GM19043 (cell line): ENCODE results near the gene CYP46A1.

Experiments
- ATAC-seq: cut with Tn5 transposase; IDR thresholded peaks from one replicate; pipeline ENCODE4 v1.9.1; 2021; ENCODE audit warnings: low read depth; ENCODE audit not compliant: unreplicated experiment

CYP46A1 gene

DNA sequence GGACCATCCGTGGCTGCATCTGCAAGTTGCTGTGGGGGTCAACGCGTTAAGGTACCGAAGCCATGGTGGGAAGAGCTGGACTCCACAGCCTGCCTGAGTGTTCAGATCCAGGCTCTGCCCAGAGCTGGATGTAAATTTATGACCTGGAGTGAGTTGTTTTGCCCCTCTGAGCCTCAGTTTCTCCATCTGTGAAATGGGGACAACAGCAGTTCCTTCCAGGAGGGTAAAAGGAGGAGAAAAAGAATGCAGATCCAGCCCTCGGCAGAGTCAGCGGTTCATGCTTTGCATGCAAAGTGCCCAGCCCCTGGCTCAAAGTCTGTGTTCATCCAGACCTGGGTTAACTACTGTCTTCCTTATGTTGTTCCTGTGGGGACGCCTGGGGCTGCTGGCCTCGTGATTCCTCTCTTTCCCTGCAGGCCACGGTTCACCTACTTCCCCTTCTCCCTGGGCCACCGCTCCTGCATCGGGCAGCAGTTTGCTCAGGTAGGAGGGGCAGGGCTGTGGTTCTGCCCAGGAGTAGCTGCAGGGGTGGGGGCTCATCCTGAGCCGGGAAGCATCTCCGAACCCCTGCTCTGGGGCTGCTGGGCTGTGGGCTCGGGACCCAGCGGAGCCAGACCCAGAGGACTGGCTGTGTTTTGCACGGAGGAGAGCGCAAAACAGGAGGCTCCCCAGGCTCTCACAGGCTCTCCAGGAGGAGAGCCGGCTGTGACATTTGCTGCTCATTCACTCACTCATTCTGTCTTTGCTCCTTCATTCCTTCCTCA lies 41.9 kb downstream of the CYP46A1 start:
- ATAC-seq, result no peak

DNA sequence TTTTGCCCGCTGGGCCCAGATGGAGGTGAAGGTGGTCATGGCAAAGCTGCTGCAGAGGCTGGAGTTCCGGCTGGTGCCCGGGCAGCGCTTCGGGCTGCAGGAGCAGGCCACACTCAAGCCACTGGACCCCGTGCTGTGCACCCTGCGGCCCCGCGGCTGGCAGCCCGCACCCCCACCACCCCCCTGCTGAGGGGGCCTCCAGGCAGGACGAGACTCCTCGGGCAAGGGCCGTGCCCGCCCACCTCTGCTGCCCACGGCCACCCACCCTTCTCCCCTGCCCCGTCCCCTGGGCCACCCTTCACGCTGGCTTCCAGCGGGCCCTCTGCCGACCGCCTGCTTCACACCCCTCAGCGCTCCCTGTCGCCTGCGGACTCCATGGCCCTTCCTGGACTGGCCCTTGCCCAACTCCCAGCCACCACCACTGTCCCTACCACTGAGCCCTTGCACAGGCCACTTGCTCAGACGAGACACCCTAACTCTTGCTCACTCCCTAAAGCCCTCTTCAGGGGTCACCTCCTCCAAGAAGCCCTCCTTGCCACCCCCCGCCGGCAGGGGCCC lies 42.5 kb downstream of the CYP46A1 start:
- no peak for ATAC-seq

DNA sequence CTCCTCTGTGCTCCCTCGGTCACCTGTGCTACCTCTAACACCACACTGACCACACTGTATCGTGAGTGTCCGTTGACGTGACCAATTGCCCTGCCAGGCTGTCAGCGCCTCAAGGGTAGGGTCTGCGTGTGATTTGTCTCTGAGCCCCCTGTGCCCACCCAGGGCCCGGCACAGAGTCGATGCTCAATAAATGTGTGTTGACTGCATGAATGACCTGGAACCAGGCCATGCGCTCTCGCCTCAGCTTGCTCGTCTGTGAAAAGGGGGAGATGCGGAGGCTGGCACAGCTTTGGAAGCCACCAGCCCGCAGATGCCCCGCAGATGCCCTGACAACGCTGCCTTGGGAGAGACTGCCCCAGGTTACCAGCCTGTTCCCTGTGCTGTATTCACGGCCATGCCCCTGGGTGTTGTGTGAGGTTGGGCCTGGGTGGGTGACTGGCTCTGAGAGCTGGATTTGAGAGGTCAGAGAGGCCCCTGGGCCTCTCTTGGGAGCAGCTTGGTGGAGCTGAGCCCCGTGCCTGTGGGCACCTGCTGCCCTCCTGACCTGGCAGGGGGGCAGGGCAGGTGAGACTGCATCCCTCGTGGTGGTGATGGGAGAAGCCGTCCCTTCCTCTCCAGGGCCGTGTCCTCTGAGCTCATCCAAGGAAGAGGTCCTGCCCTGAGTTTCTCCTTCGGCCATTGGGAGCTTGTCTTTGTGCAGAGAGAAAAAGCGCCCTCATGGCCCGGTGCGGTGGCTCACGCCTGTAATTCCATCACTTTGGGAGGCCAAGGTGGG lies 43.2 kb downstream of the CYP46A1 start:
- no peak for ATAC-seq

DNA sequence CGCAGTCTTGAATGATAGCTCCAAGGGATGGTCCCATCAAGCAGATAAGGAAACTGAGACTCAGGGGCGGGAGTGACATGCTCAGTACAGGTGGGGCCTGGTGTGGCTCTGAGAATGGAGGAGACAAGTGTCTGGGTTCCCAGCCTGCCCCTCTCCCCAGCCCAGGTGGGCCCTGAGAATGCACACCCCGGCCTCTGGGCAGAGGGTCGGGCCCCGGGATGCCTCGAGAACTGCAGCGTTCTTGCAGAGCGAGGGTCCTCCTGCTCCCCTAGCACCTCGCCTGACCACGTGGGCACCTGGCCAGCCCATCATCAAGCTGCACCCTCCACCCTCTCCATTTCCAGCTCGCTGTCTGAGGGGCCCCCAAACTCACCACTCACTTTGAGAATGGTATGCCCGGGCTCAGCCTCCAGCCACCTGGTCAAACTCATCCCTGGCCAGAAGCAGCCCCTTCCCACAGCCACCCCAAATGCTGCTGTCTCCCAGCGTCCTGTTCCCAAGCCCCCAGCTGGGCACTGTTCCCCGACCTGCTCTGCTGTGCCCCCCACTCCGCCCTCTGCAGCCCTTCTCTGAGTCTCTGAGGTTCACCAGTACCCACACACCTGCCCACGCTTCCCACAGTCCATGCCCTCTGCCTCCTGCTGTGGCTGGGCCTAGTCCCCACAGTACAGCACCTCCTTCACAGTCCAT lies 44.3 kb downstream of the CYP46A1 start:
- no peak for ATAC-seq

DNA sequence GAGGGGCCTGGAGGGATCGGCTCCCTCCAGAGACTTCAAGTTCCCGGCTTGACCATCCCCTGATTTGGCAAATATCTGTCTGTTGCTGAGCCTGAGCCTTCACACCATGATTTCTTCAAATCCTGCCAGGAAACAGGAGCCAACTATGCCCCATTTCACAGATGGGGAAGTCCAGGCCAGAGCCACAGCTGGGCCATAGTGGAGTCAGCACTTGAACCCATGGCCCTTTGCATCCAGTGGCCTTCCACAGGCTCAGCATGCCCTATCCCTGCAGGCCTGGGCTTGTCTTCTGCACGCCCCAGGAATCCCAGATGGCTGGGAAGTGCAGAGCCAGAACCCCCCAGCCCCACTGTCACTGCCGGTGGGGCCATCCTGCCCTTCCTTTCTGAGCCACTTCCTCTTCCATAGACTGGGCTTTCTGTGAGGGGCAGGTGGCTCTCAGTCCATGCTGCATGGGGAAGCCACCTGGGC lies 44.9 kb downstream of the CYP46A1 start:
- no peak for ATAC-seq

DNA sequence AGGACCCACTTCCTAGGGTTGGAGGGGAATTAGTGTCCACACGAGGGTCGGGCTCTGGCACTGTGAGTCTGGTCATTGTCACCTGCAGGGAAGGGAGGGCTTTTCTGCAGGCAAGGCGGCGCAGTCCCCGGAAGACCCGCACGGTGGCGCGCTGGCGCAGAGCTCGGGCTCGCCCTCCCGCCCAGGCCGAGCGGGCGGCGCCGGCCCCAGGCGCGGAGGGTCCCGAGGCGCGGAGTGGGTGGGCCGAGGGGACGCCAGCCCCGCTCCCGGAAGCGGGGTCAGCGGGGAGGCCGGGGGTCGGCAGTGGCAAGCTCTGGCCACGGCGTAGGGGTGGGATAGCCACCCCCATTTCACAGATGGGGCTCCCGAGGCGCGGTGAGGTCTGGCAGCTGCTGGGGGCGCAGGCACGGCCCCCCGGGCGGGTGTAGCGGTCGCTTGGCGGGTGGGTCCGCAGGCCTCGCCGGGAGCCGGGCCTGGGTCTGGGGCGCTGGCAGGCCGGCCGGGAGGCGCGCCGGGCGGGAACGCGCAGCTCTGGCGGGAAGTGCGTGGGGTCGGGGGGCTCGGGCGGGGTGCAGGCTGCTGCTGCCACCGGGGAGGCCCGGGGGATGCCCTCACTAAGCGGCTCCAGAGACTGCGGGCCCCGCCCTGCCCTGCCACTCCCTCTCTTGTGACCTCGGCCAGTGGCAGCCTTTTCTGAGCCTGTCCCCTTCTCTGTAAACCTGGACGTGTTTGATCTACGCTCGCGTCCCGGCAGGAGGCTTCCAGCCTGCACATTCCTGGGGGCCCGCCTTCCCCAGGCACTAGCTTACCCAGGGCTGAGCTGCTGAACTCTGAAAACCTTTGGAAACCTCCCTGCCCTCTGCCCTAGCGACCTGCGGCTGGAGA lies 46.1 kb downstream of the CYP46A1 start:
- peak; percentile 83 for ATAC-seq

DNA sequence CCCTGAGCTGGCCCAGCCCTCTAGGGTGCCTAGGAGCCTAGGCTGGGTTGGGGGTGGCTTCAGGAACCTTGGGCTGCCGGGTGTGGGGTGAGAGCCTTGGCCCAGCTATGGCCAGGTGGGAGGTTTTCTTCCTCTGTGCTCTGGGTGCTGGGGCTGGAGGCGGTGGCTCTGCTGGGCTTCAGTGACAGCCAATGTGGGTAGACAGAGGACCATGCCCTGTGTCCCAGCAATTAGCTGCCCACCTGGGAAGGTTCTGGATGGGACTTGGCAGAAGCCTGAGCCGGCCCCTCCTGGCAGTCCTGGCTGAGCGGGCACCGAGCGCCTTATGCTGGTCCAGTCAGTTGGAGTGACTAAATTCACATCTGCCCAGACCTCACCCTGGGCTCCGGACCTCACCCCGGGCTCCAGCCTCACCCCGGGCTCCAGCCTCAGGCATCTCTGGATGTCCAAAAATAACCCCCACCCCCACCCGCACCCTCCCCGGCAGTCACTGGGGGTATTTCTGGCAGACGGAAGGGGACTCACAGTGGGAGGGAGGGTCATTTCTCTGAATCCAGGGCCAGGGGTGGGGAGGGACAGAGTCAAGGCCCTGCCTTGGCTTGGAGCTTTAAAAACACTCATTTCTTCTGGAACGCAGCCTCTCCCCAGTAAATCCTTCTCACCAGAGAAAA lies 46.9 kb downstream of the CYP46A1 start:
- ATAC-seq, result no peak

DNA sequence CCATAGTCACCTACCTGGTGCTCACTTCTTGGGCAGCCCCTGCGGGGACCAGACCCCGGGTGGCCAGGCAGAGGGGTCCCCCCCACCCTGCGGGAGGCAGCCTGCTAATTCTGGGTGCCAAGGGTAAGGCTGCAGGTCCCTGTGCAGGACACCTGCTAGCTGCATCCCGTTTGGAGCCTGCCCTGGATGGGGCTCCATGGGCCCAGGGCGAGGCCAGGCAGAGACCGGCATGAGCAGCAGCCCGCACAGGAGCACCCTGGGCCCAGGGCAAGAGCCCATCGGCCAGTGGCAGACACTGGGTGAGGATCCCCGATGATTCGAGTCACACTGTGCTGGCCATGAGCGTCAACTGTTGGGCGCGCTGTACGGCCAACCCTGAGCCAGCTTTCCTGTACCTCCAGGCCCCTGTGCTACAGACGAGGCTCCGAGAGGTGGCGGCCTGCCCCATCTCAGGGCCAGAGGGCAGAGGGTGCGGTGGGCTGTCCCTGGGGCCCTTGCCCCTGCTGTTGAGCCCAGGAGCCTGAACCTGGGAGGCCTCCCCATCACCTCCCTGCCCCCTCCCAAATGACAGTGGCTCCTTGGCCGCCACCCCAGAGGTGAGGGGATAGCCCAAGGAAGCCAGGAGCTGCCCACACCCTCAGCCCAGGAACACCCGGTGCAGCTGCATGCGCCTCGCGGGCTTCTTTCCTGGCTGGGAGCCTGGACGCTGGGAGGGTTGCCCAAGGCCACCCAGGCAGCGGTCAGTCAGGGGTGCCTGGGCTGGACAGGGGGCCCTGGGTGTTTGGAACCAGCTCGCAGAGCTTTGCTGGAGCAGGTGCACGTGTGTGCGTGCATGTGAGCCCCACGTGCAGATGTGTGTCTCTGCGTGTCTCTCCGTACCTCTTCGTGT lies 47.7 kb downstream of the CYP46A1 start:
- ATAC-seq, result no peak

DNA sequence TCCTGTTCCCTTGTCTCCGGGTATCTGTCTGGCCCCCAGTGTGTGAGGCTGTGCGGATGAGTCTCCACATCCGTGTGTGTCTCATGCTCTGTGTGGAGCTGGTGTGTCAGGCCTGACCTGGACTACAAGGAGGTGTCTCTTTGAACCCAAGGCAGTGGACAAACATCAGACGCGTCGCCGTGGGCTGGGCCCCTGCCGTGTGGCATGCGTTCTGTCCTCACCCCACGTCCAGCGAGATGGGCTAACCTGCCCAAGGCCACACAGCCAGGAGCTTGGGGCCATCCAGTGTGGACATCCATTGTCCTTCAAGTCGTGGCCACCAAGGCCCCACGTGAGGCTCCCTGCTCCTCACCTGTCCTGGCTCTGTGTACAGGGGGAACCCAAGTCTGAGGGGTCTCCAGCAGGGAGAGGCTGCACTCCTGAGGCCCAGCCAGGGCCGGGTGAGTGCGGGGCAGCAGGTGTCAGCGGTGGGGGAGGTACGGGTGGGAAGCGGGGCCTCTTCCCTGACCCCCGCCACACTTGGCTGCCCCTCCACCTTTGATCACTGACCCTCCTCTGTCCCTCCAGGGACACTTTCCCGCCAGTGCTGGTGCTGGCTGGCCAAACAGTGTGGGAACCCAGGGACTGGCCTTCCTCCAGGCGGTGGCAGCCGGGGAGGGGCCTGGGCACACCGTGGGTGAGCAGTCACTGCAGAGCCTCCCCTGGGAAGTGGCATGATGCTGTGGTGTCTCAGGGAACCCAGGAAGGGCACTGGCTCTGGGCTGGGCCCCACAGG lies 48.5 kb downstream of the CYP46A1 start:
- no peak for ATAC-seq

DNA sequence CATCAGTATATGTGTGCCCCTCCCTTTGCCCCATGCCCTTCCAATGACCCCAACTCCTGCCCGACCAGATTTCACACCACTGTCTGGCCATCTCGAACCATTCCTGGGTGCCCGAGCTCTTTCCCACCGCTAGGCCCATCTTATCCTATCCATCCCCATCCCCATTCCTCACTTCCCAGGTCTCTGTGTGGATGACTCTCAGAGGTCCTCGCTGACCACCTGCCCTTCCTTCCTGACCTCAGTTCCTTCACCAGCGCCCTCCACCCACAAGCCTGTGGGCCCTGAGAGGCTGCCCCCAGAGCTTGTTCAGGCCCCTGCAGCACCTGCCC lies 49.1 kb downstream of the CYP46A1 start:
- no peak for ATAC-seq

DNA sequence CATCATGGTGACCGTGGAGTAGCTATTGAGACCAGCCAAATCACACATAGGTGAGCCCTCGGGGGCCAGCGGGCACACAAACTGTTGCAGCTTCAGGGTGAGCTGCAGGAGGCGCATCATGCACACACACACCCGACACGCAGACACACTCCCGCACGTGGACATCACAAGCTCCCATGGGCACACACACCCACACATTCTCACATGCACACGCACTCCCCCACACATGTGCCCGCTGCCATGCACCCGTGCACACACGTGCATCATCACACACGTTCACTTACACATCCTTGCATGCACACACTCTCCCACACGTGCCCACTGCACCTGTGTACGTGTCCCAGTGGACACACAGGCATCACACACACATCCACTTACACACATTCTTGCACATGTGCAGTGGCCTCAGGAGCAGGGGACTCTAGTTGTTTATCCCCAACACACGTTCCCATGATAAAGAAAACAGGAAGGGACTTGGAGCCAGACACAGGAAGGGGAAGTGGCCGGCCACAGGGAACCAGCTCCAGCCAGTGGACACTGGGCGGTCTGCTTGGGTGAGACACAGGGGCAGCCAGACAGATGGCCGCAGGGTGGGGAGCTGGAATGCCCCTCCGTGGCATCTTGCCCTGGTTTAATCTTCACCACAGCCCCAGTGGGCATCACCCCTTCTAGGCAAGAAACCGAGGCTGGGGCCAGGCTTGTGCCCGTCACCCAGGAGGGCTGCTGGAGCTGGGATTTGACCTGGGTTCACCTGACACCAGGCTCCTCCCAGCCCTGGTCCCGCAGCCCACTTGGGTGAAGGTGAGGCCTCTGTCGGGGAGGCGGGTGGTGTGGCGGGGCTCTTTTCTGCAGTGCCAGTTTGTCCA lies 49.7 kb downstream of the CYP46A1 start:
- no peak for ATAC-seq

DNA sequence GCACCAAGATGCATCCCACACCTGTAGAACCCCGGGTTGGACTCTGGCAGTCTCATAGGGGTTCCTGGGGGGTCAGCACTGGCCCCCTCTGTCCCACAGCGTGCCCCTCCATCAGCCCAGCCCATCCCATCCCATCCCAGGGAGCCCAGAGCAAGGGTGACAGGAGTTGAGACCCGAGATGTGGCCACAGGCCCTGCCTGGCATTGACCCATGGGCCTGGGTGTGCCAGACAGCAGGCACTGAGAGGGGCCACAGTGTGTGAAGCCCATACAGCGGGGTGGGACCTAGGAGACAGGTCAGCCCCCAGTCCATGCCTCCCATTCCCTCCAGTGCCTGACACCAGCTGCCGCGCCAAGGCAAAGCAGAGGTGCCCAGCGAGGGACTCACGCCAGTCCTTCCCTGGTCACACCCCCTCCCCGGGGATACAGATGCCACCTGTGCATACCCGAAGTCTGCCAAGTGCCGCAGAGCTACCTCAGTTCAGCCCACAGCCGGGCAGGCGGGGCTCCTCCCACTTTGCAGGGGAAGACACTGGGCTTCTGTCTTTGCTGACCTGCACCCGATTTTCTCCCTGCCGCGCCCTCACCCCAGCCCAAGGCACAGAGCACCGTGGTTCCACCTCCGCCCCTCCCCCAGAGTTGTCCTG lies 50.4 kb downstream of the CYP46A1 start:
- no peak for ATAC-seq

DNA sequence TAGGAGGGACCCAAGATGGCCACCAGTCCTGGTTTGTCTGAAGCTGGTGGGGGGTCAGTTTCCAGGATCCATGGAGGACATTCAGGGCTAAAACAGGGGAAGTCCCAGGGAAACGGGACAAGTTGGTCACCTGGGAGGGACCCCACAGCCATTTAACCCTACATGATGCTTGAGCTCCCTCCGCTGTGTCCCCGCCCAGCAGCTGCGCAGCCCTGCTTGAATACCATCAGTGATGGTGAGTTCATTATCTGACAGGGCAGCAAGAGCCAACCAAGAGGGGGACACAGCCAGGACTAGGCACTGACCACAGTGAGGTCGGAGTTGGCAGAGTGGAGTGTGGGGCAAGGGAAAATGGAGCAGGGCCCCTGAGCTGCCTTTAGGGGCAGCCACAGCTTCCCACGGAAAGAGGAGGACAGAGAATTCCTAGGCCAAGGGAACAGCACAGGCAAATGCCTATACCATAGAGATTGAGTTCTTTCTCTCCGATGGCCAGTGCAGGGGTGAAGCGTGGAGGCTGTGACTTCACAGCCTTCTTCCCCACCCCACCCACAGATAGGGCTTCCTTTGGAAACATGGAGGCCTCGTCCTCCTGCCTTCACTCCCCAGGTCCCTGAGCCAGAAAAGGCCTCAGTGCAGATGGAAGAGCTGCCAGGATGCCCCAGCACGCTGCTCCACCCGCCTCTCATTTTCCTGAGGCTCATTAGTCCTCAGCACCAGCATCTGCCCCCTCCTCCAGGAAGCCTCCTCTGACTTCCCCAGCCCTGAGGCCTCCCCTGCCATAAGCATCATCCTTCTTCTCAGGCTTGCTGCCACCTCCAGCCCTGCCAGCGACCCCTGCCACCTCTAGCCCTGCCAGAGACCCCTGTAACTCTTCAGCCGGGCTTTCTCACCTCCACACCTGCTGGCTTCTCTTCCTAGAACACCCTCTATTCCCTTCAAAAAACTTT lies 51.4 kb downstream of the CYP46A1 start:
- ATAC-seq, result no peak

DNA sequence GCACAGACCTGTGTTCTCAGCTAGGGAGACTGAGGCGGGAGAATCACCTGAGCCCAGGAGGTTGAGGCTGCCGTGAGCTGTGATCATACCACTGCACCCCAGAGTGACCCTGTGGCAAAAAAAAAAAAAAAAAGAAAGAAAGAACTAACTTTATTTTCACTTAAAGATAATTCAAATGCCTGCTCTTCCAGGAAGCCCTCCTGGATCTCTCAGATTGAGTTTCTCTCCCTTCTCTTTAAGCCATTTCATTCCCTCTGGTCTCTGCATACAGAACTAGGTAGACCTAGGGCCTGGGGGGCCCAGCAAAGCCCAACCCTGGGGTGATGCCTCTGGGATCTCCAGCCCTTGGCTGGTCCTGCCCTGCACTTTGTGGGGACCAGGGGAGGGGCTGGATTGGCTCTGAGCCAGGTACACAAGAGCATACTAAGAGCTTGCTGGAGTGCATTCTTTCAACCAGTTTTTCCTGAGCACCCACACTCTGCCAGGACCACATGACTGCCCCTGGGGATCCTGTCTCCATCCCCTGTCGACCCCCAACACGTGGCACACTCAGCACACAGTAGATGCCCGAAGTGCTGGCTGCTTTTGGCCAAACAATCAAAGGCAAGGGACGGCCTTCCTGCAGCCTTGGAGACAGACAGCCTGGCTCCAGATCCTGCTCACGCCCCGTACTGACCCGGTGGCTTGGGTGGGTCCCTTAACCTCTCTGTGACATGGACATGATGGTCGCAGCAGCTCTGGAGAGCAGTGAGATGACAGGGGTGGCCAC lies 52.7 kb downstream of the CYP46A1 start:
- ATAC-seq, result no peak

DNA sequence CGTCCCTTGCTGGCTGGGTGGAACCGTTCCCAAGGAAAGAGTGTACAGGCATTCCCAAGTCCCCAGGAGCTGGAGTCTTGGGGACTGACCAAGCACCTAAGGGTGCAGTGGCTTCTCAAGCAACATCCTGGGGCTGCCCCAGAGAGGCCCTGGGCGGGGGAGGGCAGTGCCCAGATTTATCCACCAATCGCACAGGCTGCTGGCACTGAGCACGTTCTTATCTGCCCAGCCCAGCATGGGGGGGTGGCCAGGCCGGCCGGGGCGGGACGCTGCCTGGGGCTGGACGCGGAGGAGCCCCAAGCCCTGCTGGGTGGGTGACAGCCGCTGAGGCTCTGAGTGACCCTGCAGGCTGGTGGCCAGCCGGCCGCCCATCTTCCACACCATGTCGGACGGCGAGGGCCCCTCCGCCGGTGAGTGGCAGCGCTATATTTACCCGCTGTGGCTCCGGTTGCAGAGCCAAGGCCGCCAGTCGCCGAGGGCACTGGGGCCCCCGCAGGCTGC lies 53.4 kb downstream of the CYP46A1 start:
- no peak for ATAC-seq
